CD4-positive, alpha-beta T cell (primary cell): ENCODE data around the gene DTD1. TPM values are rescaled to one million over a fixed set of nuclear protein-coding genes. Genes with fewer than 3 reads are reported as not detected.

Source experiments
- ATAC-seq: fragments of 200-7000 bp; cut with Tn5 transposase; one replicate; pipeline ENCODE4 v1.10.0; 2022; ENCODE audit warnings: mild to moderate bottlenecking; ENCODE audit not compliant: poor library complexity
- CTCF ChIA-PET: fragments of 350-600 bp; sonication (Branson Sonifier 250); formaldehyde crosslinking; loops from one replicate; lab custom pipeline; 2021; ENCODE audit warnings: antibody characterized with exemption, inconsistent platforms; lab: Charles Lee
- POLR2A ChIA-PET: fragments of 350-600 bp; sonication (Branson Sonifier 250); formaldehyde crosslinking; loops from one replicate; lab custom pipeline; 2021; ENCODE audit warnings: antibody characterized with exemption, inconsistent platforms; lab: Charles Lee
- DNase-seq, 14 experiments: peaks; one replicate each; pipeline ENCODE4 v3.0.0-alpha.2; 2013 to 2020; ENCODE audit warnings: mixed read lengths in 2 of 14
- H3K27ac ChIP-seq, 2 donors: one replicate each; pipeline versions ENCODE4 v1.5.1 to v1.7.0; 2013; ENCODE audit warnings: low read length in 2 of 2, low read depth in 1 of 2, mild to moderate bottlenecking in 1 of 2
- H3K27me3 ChIP-seq, 2 experiments: 1 replicate in 1 of 2; 2 replicates in 1 of 2; pipeline versions ENCODE4 v1.6.1 to v1.7.0; 2013; ENCODE audit warnings: low read length in 2 of 2, control low read depth in 1 of 2, mild to moderate bottlenecking in 1 of 2, moderate library complexity in 1 of 2; ENCODE audit not compliant: insufficient read depth in 2 of 2, control insufficient read depth in 1 of 2
- H3K36me3 ChIP-seq: one replicate; pipeline ENCODE4 v1.6.1; 2013; ENCODE audit warnings: low read length, control low read depth; ENCODE audit not compliant: insufficient read depth
- H3K4me1 ChIP-seq: one replicate; pipeline ENCODE4 v1.6.1; 2013; ENCODE audit warnings: low read length, control low read depth; ENCODE audit not compliant: insufficient read depth
- H3K4me3 ChIP-seq: one replicate; pipeline ENCODE4 v1.5.1; 2013; ENCODE audit warnings: mild to moderate bottlenecking, low read length, moderate library complexity
- H3K9me3 ChIP-seq, 2 experiments: 1 replicate in 1 of 2; 2 replicates in 1 of 2; pipeline versions ENCODE4 v1.6.1 to v1.7.0; 2013; ENCODE audit warnings: low read length in 2 of 2, mild to moderate bottlenecking in 2 of 2, control low read depth in 1 of 2, moderate library complexity in 1 of 2; ENCODE audit not compliant: control insufficient read depth in 1 of 2, insufficient read depth in 1 of 2
- H3K27ac Mint-ChIP-seq: one replicate; pipeline ENCODE4 v1.8.0; 2020; ENCODE audit warnings: mixed read lengths
- H3K27me3 Mint-ChIP-seq: one replicate; pipeline ENCODE4 v1.8.0; 2021; ENCODE audit warnings: mixed read lengths
- H3K36me3 Mint-ChIP-seq: one replicate; pipeline ENCODE4 v1.8.0; 2021; ENCODE audit warnings: low read depth, mixed read lengths
- H3K4me1 Mint-ChIP-seq: one replicate; pipeline ENCODE4 v1.8.0; 2021; ENCODE audit warnings: low read depth, mixed read lengths
- H3K4me3 Mint-ChIP-seq: one replicate; pipeline ENCODE4 v1.8.0; 2020; ENCODE audit warnings: mild to moderate bottlenecking, mixed read lengths
- H3K9me3 Mint-ChIP-seq: one replicate; pipeline ENCODE4 v1.8.0; 2020; ENCODE audit warnings: mixed read lengths
- CTCF ChIP-seq: fragments of 200-600 bp; IDR thresholded peaks from one replicate; pipeline ENCODE4 v1.8.0; 2022; ENCODE audit warnings: antibody characterized with exemption, mild to moderate bottlenecking
- intact Hi-C, 2 experiments: fragments of 100-400 bp; cut with DNase I in 1 of 2; cut with micrococcal nuclease in 1 of 2; formaldehyde crosslinking; loops; one replicate each; pipeline versions ENCODE4 v1.15.1 to v1.9.0; 2023 to 2025; cut with DNase I, micrococcal nuclease
- total RNA-seq, 174 experiments: library from RNA in 2 of 174; stranded (reverse) in 2 of 174; gene quantifications; one replicate each; pipeline ENCODE4 v1.2.3 and lab custom pipeline; 2021 to 2026

The DTD1 gene
- total RNA-seq, 2 experiments from 2014 or later, result 15.4 to 16.1 TPM

- no peaks in the 10 kb centered on the region for H3K27me3 ChIP-seq
- ATAC-seq (no peak), DNase-seq (no peak)
- Mint-ChIP-seq H3K4me3 (no peak overlapping the region), H3K36me3 (peaks cover 89% of the 10 kb centered on the region), H3K4me1 (no peaks in the 10 kb centered on the region), H3K27ac (no peak overlapping the region), H3K27me3 (no peaks in the 10 kb centered on the region), H3K9me3 (no peaks in the 10 kb centered on the region)
- H3K36me3 ChIP-seq, result peaks cover 74% of the 10 kb centered on the region
- intact Hi-C loops, result no loop called here
- ChIA-PET POLR2A (no interaction called here), CTCF (no interaction called here)
- no peak for TF ChIP-seq CTCF
- no peak overlapping the region for H3K4me3 ChIP-seq
- H3K9me3 ChIP-seq, result no peaks in the 10 kb centered on the region
- H3K27ac ChIP-seq, result no peak overlapping the region
- H3K4me1 ChIP-seq, result no peaks in the 10 kb centered on the region
Measured at GRCh38 chr20:18543932-18544331, 43.9 kb upstream of the DTD1 start.

GRCh38 chr20:18545566-18545965 lies 42.3 kb upstream of the DTD1 start:
- no peaks in the 10 kb centered on the region for H3K27me3 ChIP-seq
- CTCF ChIA-PET, result no interaction called here
- H3K4me1 ChIP-seq, result no peaks in the 10 kb centered on the region
- no peaks in the 10 kb centered on the region for H3K9me3 Mint-ChIP-seq
- H3K4me3 ChIP-seq, result no peak overlapping the region
- no peak for ATAC-seq
- no peak overlapping the region for H3K27ac Mint-ChIP-seq
- no peak for TF ChIP-seq CTCF
- no peak overlapping the region for H3K4me3 Mint-ChIP-seq
- intact Hi-C loops, result no loop called here
- no peaks in the 10 kb centered on the region for H3K9me3 ChIP-seq
- no peaks in the 10 kb centered on the region for H3K4me1 Mint-ChIP-seq
- peaks cover 79% of the 10 kb centered on the region for H3K36me3 ChIP-seq
- H3K27me3 Mint-ChIP-seq, result no peaks in the 10 kb centered on the region
- POLR2A ChIA-PET, result no interaction called here
- no peak for DNase-seq
- H3K36me3 Mint-ChIP-seq, result peaks cover 89% of the 10 kb centered on the region
- H3K27ac ChIP-seq, result no peak overlapping the region

GRCh38 chr20:18548465-18548864 lies 39.4 kb upstream of the DTD1 start:
- Histone ChIP-seq H3K36me3 (peaks cover 77% of the 10 kb centered on the region), H3K9me3 (no peaks in the 10 kb centered on the region), H3K27me3 (no peaks in the 10 kb centered on the region), H3K27ac (no peak overlapping the region), H3K4me1 (no peaks in the 10 kb centered on the region), H3K4me3 (no peak overlapping the region)
- Mint-ChIP-seq H3K4me3 (no peak overlapping the region), H3K27me3 (no peaks in the 10 kb centered on the region), H3K9me3 (no peaks in the 10 kb centered on the region), H3K36me3 (peaks cover 86% of the 10 kb centered on the region), H3K27ac (no peak overlapping the region), H3K4me1 (no peaks in the 10 kb centered on the region)
- no peak for DNase-seq
- ATAC-seq, result no peak
- TF ChIP-seq CTCF, result no peak
- intact Hi-C loops, result no loop called here
- ChIA-PET CTCF (no interaction called here), POLR2A (no interaction called here)
